Nephron progenitor cell (in vitro differentiated cells): ENCODE measurements around the gene HTR3E.
A peak's percentile ranks its signal among the peaks of the same experiment; 100 is the strongest.

ENCODE experiments used
- DNase-seq: peaks from one replicate; pipeline ENCODE4 v3.0.0; 2021
- H3K27ac Mint-ChIP-seq: 2 replicates; pipeline ENCODE4 v1.8.0; 2021; ENCODE audit warnings: mild to moderate bottlenecking, moderate library complexity, mixed read lengths
- H3K27me3 Mint-ChIP-seq: 2 replicates; pipeline ENCODE4 v1.8.0; 2021; ENCODE audit warnings: mild to moderate bottlenecking, low read depth, mixed read lengths; ENCODE audit not compliant: poor library complexity
- H3K36me3 Mint-ChIP-seq: 2 replicates; pipeline ENCODE4 v1.8.0; 2021; ENCODE audit warnings: low read depth, mixed read lengths
- H3K4me1 Mint-ChIP-seq: 2 replicates; pipeline ENCODE4 v1.8.0; 2021; ENCODE audit warnings: mixed read lengths
- H3K4me3 Mint-ChIP-seq: 2 replicates; pipeline ENCODE4 v1.8.0; 2021; ENCODE audit warnings: mild to moderate bottlenecking, moderate library complexity, mixed read lengths
- H3K9me3 Mint-ChIP-seq: 2 replicates; pipeline ENCODE4 v1.8.0; 2021; ENCODE audit warnings: mild to moderate bottlenecking, moderate library complexity, mixed read lengths
- CTCF ChIP-seq: fragments of 200-600 bp; sonication (generic); IDR thresholded peaks from 2 replicates; pipeline ENCODE4 v1.5.0; 2021; ENCODE audit warnings: antibody characterized with exemption

The HTR3E gene

GRCh38 chr3:184155644-184156521 lies 59.0 kb downstream of the HTR3E start:
- H3K27ac Mint-ChIP-seq = peak overlapping the region; percentile 99
- H3K4me3 Mint-ChIP-seq = peak overlapping the region; percentile 99
- peaks cover 3% of the 10 kb centered on the region for H3K27me3 Mint-ChIP-seq
- H3K36me3 Mint-ChIP-seq = peaks cover 5% of the 10 kb centered on the region
- no peak for TF ChIP-seq CTCF
- peak; percentile 30 for DNase-seq
- H3K4me1 Mint-ChIP-seq = peaks cover 55% of the 10 kb centered on the region
- no peaks in the 10 kb centered on the region for H3K9me3 Mint-ChIP-seq

- Mint-ChIP-seq H3K4me3 (peak overlapping the region; percentile 99), H3K9me3 (no peaks in the 10 kb centered on the region), H3K27ac (peak overlapping the region; percentile 99), H3K36me3 (peaks cover 8% of the 10 kb centered on the region), H3K27me3 (peaks cover 3% of the 10 kb centered on the region), H3K4me1 (peaks cover 61% of the 10 kb centered on the region)
- no peak for TF ChIP-seq CTCF
- peak; percentile 67 for DNase-seq
Observed at GRCh38 chr3:184156522-184156955, 59.7 kb downstream of the HTR3E start.
